GM18909 (cell line): ENCODE results near the gene TFDP2.
"Not testable (repeated sequence)": the region's sequence is repeated elsewhere in the genome, so short reads cannot be mapped to it uniquely, and the experiment has no call there.

Source experiments
- ATAC-seq: cut with Tn5 transposase; IDR thresholded peaks from one replicate; pipeline ENCODE4 v1.9.1; 2021; ENCODE audit warnings: mild to moderate bottlenecking; ENCODE audit not compliant: unreplicated experiment, poor library complexity

Gene TFDP2

DNA sequence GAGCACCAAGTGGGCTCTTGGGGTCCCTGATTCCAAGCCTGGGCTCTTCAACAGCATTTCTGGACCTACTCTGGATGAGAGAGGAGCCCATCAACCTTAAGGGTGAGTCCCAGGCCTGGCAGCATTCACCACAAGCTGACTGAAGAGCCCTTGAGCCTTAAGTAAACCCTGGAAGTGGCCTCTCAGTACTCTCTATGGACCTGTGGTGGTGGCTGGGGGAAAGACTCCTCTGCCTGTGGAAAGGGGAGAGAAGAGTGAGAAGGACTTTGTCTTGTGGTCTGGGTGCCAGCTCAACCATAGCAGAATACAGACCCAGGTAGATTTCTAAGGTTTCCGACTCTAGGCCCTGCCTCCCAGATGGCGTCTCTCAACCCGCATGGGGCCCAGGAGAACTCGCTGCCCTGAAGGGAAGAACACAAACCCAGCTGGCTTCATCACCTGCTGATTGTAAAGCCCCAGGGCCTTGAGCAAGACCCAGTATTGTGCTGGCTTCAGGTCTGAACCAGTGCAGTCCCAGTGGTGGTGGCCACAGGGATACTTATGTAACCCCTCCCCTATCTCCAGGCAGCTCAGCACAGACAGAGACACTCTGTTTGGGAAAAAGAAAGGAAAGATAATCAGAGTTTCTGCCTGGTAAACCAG lies 71.4 kb downstream of the TFDP2 start:
- no peak for ATAC-seq

DNA sequence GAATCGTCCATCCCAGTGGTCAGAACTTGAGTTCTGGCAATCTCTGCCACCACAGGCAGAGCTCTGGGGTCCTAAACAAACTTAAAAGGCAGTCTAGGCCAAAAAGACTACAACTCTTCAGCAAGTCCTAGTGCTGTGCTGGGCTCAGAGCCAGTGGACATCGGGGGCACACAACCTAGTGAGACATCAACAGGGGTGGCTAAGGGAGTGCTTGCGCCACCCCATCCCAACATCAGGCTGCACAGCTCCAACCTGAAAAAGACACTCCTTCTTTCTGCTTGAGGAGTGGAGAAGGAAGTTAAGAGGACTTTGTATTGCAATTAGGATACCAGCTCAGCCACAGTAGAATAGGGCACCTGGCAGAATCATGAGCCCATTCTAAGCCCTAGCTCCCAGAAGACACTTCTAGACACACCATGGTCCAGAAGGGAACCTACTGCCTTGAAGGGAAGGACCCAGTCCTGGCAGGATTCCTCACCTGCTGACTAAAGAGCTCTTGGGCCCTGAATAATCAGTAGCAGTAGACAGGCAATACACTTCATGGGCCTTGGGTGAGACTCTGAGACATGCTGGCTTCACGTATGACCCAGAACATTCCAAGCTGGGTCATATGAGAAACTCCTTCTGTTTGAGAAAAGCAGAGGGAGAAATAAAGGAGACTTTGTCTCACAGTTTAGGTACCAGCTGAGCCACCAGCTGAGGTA lies 72.0 kb downstream of the TFDP2 start:
- no peak for ATAC-seq

DNA sequence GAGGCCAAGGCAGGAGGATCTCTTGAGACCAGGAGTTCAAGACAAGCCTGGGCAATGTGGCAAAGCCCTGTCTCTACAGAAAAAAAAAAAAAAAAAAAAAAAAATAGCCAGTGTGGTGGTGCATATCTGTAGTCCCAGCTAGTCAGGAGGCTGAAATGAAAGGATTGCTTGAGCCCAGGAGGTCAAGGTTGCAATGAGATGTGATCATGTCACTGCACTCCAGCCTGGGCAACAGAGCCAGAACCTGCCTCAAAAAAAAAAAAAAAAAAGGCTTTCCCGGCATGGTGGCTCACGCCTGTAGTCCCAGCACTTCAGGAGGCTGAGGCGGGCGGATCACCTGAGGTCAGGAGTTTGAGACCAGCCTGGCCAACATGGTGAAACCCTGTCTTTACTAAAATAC lies 73.7 kb downstream of the TFDP2 start:
- not testable (repeated sequence) for ATAC-seq

DNA sequence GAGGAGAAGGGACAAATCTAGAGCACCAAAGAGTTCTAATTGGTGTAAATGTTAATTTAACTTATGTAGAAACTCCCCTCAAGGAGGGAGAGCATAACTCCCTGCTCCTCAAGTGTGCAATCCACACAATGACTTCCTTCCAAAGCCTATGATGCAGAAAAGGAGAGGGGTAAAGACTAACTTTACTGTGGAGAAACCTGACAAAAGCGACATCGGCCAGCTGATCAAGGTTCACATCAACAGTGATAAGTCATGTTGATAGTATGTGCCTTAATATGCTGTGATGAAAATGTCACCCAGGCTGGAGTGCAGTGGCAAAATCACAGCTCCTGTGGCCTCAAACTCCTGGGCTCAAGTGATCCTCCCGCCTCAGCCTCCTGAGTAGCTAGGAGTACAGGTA lies 76.5 kb downstream of the TFDP2 start:
- no peak for ATAC-seq

DNA sequence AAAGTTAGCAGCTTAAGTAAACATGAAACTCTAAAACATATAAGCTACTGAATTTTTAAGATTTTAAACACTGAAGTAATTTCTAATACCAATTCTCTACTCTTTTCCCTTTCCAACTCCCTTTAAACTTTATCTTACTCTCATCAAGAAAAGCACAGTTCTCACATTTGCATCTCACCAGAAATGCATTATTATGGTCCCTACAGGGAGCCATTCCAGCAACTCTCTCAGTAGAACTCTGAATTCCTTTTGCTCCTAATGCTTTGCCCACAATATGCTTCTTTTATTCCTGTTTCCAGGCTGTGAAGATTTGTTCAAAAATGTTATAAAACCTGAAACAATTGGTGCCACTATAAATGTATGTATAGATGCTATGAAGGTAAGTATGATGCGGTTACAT lies 83.4 kb downstream of the TFDP2 start:
- ATAC-seq = no peak

DNA sequence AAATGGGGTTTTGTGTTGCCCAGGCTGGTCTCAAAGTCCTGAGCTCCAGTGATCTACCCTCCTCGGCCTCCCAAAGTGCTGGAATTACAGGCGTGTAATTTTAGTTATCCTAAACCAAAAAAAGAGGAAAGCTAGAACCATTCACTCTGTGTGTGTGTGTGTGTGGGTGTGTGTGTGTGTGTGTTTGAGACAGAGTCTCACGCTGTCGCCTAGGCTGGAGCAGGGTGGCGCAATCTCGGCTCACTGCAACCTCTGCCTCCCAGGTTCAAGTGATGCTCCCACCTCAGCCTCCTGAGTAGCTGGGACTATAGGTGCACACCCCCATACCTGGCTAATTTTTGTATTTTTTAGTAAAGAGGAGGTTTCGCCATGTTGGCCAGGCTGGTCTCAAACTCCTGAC lies 84.0 kb downstream of the TFDP2 start:
- ATAC-seq = no peak

DNA sequence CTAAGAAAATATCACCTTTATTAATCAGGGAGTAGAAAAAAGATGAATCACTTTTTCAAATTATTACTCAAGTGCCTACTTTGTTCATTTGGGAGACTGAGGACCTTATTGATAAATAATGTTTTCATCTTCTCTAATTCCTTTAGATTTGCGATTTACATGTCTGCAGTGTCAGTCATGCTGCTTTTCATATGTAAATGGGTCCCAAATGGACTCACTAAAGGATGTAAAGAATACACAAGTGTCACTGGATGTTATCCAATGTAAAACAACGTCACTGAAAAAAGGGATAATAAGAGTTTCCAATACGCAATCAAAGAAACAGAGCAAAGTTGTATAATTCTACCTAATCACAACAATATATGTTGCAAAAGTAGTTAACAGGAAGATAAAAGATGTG lies 84.9 kb downstream of the TFDP2 start:
- no peak for ATAC-seq

DNA sequence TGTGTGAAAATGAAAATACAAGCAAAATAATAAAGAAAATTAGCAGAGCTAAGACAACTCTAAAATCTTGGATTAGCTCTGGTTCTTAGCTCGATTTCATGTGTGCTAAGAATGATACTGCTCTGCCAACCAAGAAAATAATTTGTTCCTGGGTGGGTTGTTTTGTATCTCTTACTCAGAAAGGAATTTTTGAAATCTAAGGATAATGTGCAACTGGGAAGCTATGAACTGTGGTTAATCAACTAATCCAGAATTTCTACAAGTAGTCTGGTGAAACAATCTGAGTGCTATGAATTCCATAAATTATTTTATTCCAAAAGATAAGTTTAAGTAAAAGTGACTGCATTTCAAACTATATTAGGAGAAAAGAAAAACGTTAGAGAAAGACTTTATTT lies 92.0 kb downstream of the TFDP2 start:
- ATAC-seq = no peak

DNA sequence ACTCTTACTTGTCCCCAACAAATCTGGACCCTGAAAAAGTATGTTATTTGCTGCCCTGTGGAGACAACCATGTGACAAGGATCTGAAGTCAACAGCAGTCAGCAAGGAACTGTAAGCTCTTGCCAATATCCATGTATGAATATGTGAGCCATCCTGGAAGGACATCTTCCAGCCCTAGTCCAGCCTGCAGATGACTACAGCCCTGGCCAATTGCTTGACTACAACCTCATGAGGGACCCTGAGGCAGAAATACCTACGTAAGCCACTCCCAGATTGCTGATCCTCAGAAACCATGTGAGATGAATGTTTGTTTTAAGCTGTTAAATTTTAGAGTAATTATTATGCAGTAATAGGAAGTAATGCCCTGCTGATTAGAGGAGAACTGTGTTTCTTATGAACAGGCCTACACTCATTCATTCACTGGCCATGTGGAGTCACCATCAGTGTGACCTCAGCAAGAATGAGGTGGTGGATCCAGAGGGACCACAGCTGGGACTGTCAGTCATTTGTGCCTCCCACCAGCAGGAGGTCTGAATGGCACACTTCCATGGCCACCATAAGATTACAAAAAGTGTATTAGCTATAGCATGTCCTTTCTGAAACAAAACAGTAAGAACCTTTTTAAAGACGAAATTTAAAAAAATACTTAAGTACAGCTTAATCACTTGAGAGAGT lies 92.6 kb downstream of the TFDP2 start:
- ATAC-seq = no peak

DNA sequence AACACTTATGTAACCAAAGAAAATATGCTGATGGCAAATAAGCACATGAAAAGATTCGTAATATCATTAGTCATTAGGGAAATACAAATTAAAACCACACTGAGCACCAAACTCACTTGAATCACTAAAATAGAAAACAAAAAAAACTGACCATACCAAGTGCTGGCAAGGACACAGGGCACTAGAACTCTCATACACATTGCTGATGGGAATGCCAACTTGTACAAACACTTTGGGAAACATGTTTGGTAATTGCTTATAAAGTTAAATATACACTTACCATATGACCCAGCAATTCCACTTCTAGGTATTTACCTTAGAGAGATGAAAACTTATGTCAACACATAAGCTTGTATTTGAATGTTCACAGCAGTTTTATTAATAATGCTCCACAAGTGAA lies 95.5 kb downstream of the TFDP2 start:
- no peak for ATAC-seq

DNA sequence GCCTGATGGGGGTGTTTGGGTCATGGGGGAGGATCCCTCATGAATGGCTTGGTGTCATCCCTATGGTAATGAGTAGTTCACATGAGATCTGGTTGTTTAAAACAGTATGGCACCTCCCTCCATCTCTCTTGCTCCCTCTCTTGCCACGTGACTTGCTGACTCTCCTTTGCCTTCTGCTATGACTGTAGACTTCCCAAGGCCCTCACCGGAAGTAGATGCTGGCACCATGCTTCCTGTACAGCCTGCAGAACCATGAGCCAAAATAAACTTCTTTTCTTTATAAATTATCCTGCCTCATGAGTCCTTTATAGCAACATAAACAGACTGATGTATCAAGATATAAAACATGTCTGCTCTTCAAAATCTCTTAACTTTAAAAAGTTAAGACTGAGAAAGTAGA lies 96.1 kb downstream of the TFDP2 start:
- ATAC-seq = no peak

DNA sequence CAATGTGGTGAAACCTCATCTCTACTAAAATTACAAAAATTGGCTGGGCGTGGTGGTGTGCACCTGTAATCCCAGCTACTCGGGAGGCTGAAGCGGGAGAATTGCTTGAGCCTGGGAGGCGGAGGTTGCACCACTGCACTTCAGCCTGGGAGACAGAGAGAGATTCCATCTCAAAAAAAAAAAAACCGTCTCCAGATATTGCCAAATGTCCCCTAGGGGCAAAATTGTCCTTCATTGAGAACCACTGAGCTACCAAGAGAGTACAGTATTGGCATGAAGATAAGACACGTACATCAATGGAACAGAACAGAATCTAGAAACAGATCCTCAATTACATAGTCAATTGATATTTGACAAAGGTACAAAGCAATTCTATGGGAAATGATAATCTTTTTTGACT lies 98.0 kb downstream of the TFDP2 start:
- ATAC-seq = no peak

DNA sequence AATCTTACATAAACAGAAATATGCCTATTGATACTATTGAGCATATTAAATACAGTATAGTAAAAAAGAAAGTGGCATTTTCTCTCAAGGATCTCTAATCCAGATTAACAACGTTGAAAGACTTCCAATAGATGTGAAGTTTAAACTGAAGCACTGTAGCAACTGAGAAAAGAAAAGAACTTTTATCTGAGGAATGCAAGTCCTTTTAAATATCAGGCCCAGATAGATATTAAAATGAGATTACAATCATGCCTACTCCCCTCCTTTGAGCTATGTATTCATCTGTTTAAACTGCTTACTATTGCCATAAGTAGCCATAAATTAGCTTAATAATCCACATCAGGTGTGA lies 102.3 kb downstream of the TFDP2 start:
- no peak for ATAC-seq

DNA sequence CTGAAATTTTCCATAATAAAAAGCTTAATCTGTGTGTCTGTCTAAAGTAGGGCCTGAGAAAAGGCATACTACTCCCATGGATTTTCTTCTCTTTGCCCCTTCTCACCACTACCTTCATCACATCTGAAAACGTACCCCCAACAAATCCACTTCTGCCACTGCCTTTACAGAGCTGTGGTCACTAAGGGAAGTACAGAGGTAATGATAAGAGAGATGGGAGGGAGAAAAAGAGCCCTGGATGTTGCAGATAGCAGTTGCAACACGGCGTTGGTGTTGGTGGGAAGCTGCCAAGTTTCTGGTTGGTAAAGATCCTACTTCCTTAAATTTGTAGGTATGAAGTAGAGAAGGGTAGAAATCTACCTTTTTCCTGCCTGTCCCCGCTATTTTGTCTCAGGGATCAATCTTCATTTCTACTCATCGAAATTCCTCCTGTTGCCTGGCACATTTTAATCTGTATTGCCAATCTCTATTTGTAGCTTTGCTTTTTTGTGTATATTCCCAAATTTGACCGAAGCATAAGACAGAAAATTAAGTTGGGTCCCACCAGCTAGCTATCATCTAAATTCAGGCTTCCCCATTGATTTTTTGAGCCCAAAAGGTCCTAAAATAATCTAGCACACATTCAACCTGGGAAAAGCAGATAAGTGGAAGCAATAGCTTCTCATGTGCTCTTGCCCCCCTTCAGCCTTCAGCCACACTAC lies 102.9 kb downstream of the TFDP2 start:
- ATAC-seq = no peak

DNA sequence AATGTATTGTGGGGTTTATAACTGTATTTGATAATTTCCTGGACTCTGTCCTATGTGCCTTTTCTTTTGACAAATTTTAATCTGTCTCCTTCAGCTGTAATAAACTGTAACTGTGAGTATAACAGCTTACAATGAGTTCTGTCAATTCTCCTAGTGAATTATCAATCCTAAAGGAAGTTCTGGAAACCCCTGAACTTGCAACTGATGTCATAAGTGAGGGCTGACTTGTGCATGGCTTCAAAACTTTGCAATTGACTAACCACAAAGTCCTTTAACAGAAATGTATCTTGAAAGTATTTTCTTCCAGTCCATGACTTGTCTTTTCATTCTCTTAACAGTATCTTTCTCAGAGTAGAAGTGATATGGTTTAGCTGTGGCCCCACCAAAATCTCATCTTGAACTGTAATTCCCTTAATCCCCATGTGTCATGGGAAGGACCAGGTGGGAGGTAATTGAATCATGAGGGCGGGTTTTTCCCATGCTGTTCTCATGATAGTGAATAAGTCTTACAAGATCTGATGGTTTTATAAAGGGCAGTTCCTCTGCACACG lies 108.3 kb downstream of the TFDP2 start:
- no peak for ATAC-seq

DNA sequence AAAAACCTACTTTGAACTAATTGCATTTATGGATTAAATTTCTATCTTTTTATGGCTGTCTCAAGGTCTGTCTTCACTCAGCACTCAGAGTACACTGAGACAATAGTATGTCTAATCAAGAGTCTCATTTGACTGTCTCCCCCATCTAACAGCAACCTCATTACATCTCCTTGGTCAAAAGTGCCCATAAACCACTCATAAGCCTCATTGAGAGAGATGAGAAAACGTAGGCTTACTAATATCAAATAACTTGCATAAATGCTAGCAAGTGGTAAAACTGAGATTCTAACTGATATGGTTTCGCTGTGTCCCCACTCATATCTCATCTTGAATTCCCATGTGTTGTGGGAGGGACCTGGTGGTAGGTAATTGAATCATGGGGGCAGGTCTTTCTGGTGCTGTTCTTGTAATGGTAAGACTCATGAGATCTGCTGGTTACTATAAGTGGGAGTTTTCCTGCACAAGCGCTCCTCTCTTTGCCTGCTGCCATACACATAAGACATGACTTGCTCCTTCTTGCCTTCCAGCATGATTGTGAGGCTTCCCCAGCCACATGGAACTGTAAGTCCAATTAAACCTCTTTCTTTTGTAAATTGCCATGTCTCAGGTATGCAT lies 113.9 kb downstream of the TFDP2 start:
- ATAC-seq = no peak

DNA sequence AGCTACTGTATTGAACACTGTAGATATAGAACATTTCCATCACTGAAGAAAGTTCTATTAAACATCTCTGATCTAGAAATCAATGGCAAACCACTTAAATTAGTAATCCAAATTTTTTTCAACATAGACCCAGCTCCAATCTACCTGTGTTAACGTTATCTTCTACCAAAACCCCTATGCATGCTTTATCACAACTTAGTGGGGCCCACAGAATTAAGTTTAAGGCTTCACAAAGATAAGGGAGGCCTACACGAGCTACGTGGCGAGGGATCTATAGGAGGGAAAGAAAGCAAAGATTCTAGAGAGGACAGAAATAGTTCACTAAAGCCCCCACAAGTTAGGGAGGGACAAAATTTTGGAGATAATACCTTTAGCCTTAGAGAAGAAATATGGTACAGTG lies 116.1 kb downstream of the TFDP2 start:
- no peak for ATAC-seq

DNA sequence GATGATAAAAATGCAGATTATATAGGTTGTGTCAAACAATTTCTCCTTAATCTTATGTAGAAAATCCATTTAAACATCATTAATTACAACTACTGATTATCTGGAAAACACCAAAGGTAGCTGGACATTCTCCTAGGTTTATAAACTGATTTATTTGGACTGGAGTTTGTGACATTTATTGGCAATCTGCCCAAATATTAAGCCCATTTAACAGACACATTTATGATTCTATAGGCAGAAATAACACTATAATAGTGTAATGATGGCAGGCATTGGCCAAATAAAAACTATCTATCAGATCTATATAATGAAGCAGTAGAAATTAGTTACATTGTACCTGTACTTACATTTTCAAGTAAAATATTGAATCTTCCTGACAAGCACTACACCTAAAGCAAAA lies 117.8 kb downstream of the TFDP2 start:
- ATAC-seq = no peak

DNA sequence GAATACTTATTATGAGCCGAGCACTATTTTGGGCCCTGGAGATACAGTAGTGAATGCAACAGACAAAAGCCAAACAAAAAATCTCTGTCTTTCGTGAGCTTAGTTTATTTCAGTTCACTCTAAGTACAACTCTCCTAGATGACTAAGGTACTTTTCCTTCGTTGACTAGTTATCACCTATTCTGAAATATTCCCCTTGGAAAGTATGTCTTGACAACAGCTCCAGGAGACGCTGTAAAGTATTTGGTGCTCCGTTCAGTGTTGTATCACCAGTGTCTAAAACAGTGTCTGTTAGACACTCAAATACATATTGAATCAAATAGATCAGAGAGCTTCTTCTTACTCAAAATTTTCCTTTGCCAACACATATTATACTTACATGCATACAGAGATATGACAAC lies 119.6 kb downstream of the TFDP2 start:
- ATAC-seq = no peak

DNA sequence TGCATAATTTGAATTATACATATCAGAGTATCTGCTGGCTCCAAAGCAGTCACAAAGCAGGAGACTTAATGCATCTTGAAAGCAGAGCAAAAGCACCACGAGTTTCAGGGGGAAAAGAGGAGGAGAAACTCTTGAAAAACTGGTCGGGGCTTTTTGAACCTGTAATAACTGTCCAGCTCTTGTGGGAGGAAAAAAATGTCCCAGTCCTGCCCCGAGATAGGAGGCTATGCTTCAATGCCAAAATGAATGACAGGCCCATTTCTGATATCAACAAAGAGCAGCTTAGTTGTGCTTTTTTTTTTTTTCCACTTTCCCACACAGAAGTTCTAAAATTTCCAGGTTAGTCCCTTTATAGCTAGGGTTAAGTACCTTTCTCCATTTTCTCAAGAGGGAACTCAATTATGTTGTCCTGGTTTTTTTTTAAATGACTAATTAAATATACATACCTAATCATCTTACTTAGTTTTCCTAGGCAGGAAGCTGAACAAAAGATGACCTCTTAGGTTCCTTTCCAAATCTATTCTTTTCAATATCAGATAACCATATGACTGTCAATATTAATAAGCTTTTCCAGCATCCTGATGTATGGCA lies 120.2 kb downstream of the TFDP2 start:
- ATAC-seq = no peak
